ENCODE measurements around the gene WEE2.

The WEE2 gene

GRCh38 chr7:141708351-141708750 is at the start of gene WEE2:
Gene WEE2 (plus strand): TSS chr7:141708353. CDS start chr7:141708759, 406 bp downstream.
- H3K4me3 ChIP-seq (ENCODE audit: low read length) = no peak within 1 kb of the TSS
- no peak for DNase-seq (ENCODE audit: low read depth)
- TF ChIP-seq, protein P1, sequence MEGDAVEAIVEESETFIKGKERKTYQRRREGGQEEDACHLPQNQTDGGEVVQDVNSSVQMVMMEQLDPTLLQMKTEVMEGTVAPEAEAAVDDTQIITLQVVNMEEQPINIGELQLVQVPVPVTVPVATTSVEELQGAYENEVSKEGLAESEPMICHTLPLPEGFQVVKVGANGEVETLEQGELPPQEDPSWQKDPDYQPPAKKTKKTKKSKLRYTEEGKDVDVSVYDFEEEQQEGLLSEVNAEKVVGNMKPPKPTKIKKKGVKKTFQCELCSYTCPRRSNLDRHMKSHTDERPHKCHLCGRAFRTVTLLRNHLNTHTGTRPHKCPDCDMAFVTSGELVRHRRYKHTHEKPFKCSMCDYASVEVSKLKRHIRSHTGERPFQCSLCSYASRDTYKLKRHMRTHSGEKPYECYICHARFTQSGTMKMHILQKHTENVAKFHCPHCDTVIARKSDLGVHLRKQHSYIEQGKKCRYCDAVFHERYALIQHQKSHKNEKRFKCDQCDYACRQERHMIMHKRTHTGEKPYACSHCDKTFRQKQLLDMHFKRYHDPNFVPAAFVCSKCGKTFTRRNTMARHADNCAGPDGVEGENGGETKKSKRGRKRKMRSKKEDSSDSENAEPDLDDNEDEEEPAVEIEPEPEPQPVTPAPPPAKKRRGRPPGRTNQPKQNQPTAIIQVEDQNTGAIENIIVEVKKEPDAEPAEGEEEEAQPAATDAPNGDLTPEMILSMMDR (IDR thresholded peaks at IDR 0.05; ENCODE audit: insufficient read depth, low read depth, low read length, missing control alignments) = no peak

DNA sequence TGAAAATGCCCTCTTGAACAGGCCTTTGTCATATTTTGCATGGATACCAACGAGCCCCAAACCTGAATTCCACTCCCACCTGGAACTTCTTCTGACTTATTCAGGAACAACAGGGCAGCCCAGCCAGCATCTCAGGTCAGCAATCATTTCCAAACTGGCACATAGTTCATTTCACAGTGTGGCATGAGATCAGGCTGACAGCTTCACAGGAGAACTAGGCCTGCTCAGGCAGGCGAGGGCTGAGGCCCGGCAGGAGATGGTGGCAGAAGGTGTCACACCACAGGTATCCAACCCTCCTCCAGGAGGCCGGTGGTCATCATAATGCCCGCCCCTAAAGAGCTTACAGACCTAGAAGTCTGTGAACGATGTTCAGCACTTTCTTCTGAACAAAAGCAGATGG is 48.7 kb upstream of the WEE2 start:
- TF ChIP-seq, protein P1 (IDR thresholded peaks at IDR 0.05; ENCODE audit: insufficient read depth, low read depth, low read length, missing control alignments) = no peak
- H3K4me3 ChIP-seq (ENCODE audit: low read length) = no peak overlapping the region
- no peak for DNase-seq (ENCODE audit: low read depth)

- no peak overlapping the region for H3K4me3 ChIP-seq (ENCODE audit: low read length)
- DNase-seq (ENCODE audit: low read depth) = no peak
Observed at GRCh38 chr7:141660259-141660658, 47.9 kb upstream of the WEE2 start.

DNA sequence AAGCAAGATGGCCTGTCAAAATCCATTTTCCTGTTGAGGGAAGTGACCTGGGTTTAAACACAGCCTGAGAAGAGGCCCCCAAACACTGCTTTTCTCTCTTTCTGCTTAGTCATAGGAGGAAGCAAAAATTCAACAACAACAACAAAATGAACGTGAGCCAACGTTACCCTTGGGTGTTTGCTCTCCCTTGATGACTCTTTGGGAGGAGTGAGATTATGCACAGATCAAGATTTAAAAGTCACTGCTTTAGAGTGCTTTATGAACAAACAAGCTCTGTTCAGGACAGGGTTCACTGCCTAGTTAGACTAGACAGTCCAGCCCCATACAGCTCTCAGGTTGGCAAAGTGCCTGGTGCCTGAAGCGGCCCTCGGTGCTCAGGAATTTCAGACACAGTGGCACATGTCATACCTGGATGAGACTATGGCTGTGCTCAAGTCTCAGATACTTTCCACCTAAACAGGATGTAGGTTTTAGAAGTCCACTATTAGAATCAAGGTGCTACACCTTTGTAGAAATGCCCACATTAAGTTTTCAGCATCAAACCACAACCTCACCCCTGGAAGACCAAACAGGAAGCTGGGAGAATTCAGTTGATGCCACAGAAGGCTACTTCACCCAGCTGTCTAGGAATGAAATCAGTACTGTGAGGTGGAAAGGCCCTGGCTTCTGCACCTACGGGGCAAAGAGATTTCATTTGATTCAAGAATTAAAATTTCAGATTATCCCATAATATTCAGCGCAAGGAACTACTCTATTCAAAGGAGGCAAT is 44.9 kb upstream of the WEE2 start:
- DNase-seq (ENCODE audit: low read depth) = peak; percentile 87
- no peak overlapping the region for H3K4me3 ChIP-seq (ENCODE audit: low read length)
- TF ChIP-seq, protein P1 (IDR thresholded peaks at IDR 0.05; ENCODE audit: insufficient read depth, low read depth, low read length, missing control alignments) = no peak

More at GRCh38 chr7:141660259-141660658, 47.9 kb upstream of the WEE2 start:
- TF ChIP-seq, protein P1 (IDR thresholded peaks at IDR 0.05; ENCODE audit: insufficient read depth, low read depth, low read length, missing control alignments) = no peak

- no peak for DNase-seq (ENCODE audit: low read depth)
- TF ChIP-seq, protein P1 (IDR thresholded peaks at IDR 0.05; ENCODE audit: insufficient read depth, low read depth, low read length, missing control alignments) = no peak
- no peak overlapping the region for H3K4me3 ChIP-seq (ENCODE audit: low read length)
Observed at GRCh38 chr7:141664450-141664849, 43.7 kb upstream of the WEE2 start.

DNA sequence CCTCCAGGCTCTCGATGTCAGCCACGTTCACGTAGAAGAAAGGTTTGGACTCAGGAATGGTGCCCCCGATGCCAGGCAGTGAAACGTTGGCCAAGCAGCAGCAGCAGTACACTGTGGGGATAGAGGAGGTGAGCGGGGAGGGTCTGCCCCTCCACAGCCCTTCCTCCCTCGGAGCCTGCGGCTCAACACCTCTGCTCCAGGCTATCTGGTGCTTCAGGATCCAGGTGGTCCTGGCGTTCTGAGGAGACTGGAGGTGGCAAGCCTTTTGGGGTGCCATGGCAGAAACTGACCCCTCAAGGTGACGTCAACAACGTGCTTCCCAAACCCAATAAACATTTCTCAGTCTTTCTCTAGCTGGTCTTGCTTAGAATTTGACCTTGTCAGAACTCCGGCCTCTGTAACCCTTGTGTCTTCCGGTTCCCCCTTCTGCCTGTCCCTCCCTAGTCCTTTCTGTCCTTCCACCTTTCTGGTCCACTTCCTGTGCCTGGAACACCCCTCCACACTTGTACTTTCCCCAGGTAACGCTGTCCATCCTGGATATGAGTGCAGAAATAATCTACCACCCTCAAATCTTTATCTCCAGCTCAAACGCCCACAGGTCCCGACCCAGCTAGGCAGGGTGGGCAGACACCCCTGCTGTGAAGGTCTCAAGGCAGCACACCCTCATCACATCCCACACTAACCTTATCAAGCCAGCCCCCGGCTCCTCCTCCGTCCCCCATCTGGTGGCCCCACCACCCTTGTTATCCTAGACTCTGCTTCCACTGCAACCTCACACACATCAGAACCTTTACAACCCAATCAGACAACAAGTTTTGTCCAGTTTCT is 42.7 kb upstream of the WEE2 start:
- no peak overlapping the region for H3K4me3 ChIP-seq (ENCODE audit: low read length)
- DNase-seq (ENCODE audit: low read depth) = no peak
- TF ChIP-seq, protein P1 (IDR thresholded peaks at IDR 0.05; ENCODE audit: insufficient read depth, low read depth, low read length, missing control alignments) = no peak
